ENCODE results near the gene BRI3BP.
A peak's percentile ranks its signal among the peaks of the same experiment; 100 is the strongest.
"Not testable (repeated sequence)": the region's sequence is repeated elsewhere in the genome, so short reads cannot be mapped to it uniquely, and the experiment has no call there.

Gene BRI3BP

GRCh38 chr12:124975276-124975675 lies 18.2 kb upstream of the BRI3BP start:
- no peak for DNase-seq

- DNase-seq, result no peak
These were observed 16.4 kb upstream of the BRI3BP start for GRCh38 chr12:124976999-124977398.

- DNase-seq, result no peak
These were observed 13.9 kb upstream of the BRI3BP start for GRCh38 chr12:124979568-124979967.

- DNase-seq, result no peak
These were observed 13.2 kb upstream of the BRI3BP start for GRCh38 chr12:124980098-124980892.

GRCh38 chr12:124986876-124987275 lies 6.6 kb upstream of the BRI3BP start:
- DNase-seq, result not testable (repeated sequence)

GRCh38 chr12:124992874-124993625 lies 395 bp upstream of the BRI3BP start:
- DNase-seq, result peak; percentile 12 to 29

- peak; percentile 21 to 37 for DNase-seq
These were observed 1.1 kb downstream of the BRI3BP start for GRCh38 chr12:124994437-124994975.

GRCh38 chr12:124995200-124995961 lies 1.9 kb downstream of the BRI3BP start:
- no peak for DNase-seq

GRCh38 chr12:124998705-124999104 lies 5.3 kb downstream of the BRI3BP start:
- DNase-seq, result no peak

GRCh38 chr12:125001636-125002035 lies 8.2 kb downstream of the BRI3BP start:
- DNase-seq, result no peak

GRCh38 chr12:125003021-125003420 lies 9.6 kb downstream of the BRI3BP start:
- no peak for DNase-seq

GRCh38 chr12:125004621-125005020 lies 11.2 kb downstream of the BRI3BP start:
- no peak for DNase-seq

GRCh38 chr12:125005652-125006051 lies 12.2 kb downstream of the BRI3BP start:
- DNase-seq, result no peak

GRCh38 chr12:125006365-125006764 lies 12.9 kb downstream of the BRI3BP start:
- no peak for DNase-seq

GRCh38 chr12:125013816-125014442 lies 20.5 kb downstream of the BRI3BP start:
- DNase-seq, result no peak

GRCh38 chr12:125014526-125014925 lies 21.1 kb downstream of the BRI3BP start:
- no peak for DNase-seq

GRCh38 chr12:125015680-125016310 lies 22.4 kb downstream of the BRI3BP start:
- DNase-seq, result no peak

- no peak for DNase-seq
These were observed 24.4 kb downstream of the BRI3BP start for GRCh38 chr12:125017801-125018200.

GRCh38 chr12:125018356-125018755 lies 24.9 kb downstream of the BRI3BP start:
- no peak for DNase-seq

GRCh38 chr12:125021096-125021495 lies 27.7 kb downstream of the BRI3BP start:
- no peak for DNase-seq

GRCh38 chr12:125021771-125022170 lies 28.3 kb downstream of the BRI3BP start:
- DNase-seq, result no peak

GRCh38 chr12:125023065-125023464 lies 29.6 kb downstream of the BRI3BP start:
- no peak for DNase-seq

Measured in bone marrow (tissue), 2 donors.